Activated CD4-positive, alpha-beta memory T cell treated with anti-CD3 and anti-CD28 coated beads, Interleukin-2, amount 10 ng/mL, durations not matched to agents 7 days and 5 days (primary cell): Measurements from ENCODE around the gene FBXL19. TPM values are rescaled to one million over a fixed set of nuclear protein-coding genes. Genes with fewer than 3 reads are reported as not detected.
A peak's percentile ranks its signal among the peaks of the same experiment; 100 is the strongest.
"Not testable (repeated sequence)": the region's sequence is repeated elsewhere in the genome, so short reads cannot be mapped to it uniquely, and the experiment has no call there.

ENCODE experiments used
- CTCF ChIA-PET: fragments of 350-600 bp; sonication (Branson Sonifier 250); formaldehyde crosslinking; loops from one replicate; lab custom pipeline; 2021; ENCODE audit warnings: antibody characterized with exemption, inconsistent platforms; lab: Charles Lee
- POLR2A ChIA-PET: fragments of 350-600 bp; sonication (Branson Sonifier 250); formaldehyde crosslinking; loops from one replicate; lab custom pipeline; 2021; ENCODE audit warnings: antibody characterized with exemption; lab: Charles Lee
- DNase-seq: peaks from one replicate; pipeline ENCODE4 v3.0.0-alpha.2; 2020
- H3K27ac Mint-ChIP-seq: one replicate; pipeline ENCODE4 v1.8.0; 2021; ENCODE audit warnings: mild to moderate bottlenecking, mixed read lengths
- H3K27me3 Mint-ChIP-seq: one replicate; pipeline ENCODE4 v1.8.0; 2021; ENCODE audit warnings: mixed read lengths
- H3K36me3 Mint-ChIP-seq: one replicate; pipeline ENCODE4 v1.8.0; 2021; ENCODE audit warnings: low read depth, mixed read lengths
- H3K4me1 Mint-ChIP-seq: one replicate; pipeline ENCODE4 v1.8.0; 2021; ENCODE audit warnings: mixed read lengths
- H3K4me3 Mint-ChIP-seq: one replicate; pipeline ENCODE4 v1.8.0; 2021; ENCODE audit warnings: mild to moderate bottlenecking, mixed read lengths
- H3K9me3 Mint-ChIP-seq: one replicate; pipeline ENCODE4 v1.8.0; 2021; ENCODE audit warnings: mixed read lengths
- total RNA-seq, 2 experiments: library from RNA; stranded (reverse); gene quantifications; one replicate each; pipeline ENCODE4 v1.2.3, GENCODE V29; 2021

Gene FBXL19
- total RNA-seq, 2 experiments from 2014 or later = 25.8 to 27.2 TPM

DNA sequence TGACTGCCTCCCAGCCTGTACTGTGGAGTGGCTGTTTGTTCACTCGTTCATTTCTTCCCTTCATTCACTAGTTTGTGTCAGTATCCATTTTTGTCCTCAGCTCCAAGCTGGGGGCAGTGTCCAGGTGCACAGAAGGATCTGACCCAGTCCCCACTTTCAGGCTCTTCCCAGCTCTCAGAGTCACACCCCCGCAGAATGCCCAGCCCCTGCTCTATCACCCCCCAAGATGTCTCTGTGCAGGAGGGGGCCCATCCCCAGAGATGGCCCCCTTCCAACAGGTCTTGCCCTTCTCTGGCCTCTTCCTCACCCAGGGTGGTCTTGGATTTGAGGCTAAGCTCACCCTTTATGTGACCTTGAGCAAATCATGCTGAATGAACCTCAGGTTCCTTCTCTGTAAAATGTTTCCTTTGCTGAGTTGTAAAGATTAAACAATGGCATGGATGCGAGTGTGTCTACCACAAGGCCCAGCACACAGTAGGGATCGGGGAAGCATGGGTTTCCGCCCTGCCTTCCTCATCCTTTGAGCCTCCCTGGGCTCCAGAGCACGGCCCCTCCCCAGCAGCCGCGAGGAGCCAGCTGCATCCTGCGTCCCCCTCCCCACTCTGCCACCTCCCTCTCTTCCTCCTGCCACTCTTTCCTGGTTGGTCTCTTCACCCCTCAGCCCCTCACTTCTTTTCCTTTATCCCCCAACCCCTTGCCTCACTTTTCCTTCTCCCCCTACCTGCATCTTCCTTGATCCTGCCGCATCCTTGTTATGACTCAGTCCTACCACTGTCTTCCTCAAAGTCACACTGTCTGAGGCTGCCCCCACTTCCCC, 2.8 kb downstream of the FBXL19 start:
- Mint-ChIP-seq H3K4me3 (peak overlapping the region; percentile 25), H3K36me3 (no peaks in the 10 kb centered on the region), H3K27me3 (no peaks in the 10 kb centered on the region), H3K9me3 (no peaks in the 10 kb centered on the region), H3K27ac (peak overlapping the region; percentile 18), H3K4me1 (peaks cover 20% of the 10 kb centered on the region)
- ChIA-PET POLR2A (no interaction called here), CTCF (interaction anchor here (3.8 kb wide), 1 partner anchor 15 kb away, joined by 19 read pairs; no protein-coding TSS in a partner anchor)
- no peak for DNase-seq

- H3K9me3 Mint-ChIP-seq = no peaks in the 10 kb centered on the region
Observed at GRCh38 chr16:30926937-30927788, 3.8 kb downstream of the FBXL19 start.

GRCh38 chr16:30927789-30928378, 4.5 kb downstream of the FBXL19 start:
- DNase-seq = no peak
- CTCF ChIA-PET = interaction anchor here (1.0 to 3.8 kb wide), 2 partner anchors 13 to 27 kb away, joined by 3 to 19 read pairs; no protein-coding TSS in a partner anchor
- Mint-ChIP-seq H3K4me3 (no peak overlapping the region), H3K27me3 (no peaks in the 10 kb centered on the region), H3K4me1 (peaks cover 13% of the 10 kb centered on the region), H3K9me3 (no peaks in the 10 kb centered on the region), H3K27ac (peak overlapping the region; percentile 16), H3K36me3 (peaks cover 6% of the 10 kb centered on the region)
- POLR2A ChIA-PET = interaction anchor here (0.7 to 0.8 kb wide), 2 partner anchors 21 to 145 kb away, joined by 3 read pairs; no protein-coding TSS in a partner anchor

More at GRCh38 chr16:30926937-30927788, 3.8 kb downstream of the FBXL19 start:
- peaks cover under 1% of the 10 kb centered on the region for H3K36me3 Mint-ChIP-seq
- ChIA-PET POLR2A (interaction anchor here (0.7 to 0.8 kb wide), 2 partner anchors 22 to 146 kb away, joined by 3 read pairs; no protein-coding TSS in a partner anchor), CTCF (interaction anchor here (1.0 to 3.8 kb wide), 2 partner anchors 14 to 26 kb away, joined by 3 to 19 read pairs; no protein-coding TSS in a partner anchor)
- no peak for DNase-seq
- H3K4me1 Mint-ChIP-seq = peaks cover 15% of the 10 kb centered on the region
- H3K4me3 Mint-ChIP-seq = no peak overlapping the region
- H3K27ac Mint-ChIP-seq = peak overlapping the region; percentile 18
- H3K27me3 Mint-ChIP-seq = no peaks in the 10 kb centered on the region

DNA sequence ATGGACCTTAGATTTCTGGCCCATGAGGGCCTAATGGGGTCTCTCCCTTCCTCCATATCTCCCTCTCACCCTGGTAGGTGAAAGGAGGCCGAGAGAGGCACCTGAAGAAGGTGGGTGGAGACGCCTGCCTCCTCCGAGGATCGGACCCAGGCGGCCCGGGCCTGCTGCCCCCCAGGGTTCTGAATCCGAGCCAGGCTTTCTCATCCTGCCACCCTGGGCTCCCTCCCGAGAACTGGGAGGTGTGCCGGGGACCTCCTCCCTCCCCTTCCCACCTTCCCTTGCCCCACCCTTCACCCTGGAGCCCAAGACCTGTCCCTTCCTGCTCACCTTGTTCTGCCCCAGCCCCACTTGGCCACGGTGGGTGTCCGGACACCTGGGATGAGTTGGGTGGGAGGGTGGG, 5.0 kb downstream of the FBXL19 start:
- ChIA-PET POLR2A (no interaction called here), CTCF (interaction anchor here (1.0 to 3.8 kb wide), 2 partner anchors 12 to 84 kb away, joined by 4 to 19 read pairs; no protein-coding TSS in a partner anchor)
- peaks cover 6% of the 10 kb centered on the region for H3K36me3 Mint-ChIP-seq
- no peak for DNase-seq
- H3K4me3 Mint-ChIP-seq = no peak overlapping the region
- no peak overlapping the region for H3K27ac Mint-ChIP-seq
- no peaks in the 10 kb centered on the region for H3K9me3 Mint-ChIP-seq
- H3K4me1 Mint-ChIP-seq = peaks cover 13% of the 10 kb centered on the region
- no peaks in the 10 kb centered on the region for H3K27me3 Mint-ChIP-seq

GRCh38 chr16:30929167-30929566, 5.8 kb downstream of the FBXL19 start:
- Mint-ChIP-seq H3K9me3 (no peaks in the 10 kb centered on the region), H3K36me3 (peaks cover 6% of the 10 kb centered on the region)

DNA sequence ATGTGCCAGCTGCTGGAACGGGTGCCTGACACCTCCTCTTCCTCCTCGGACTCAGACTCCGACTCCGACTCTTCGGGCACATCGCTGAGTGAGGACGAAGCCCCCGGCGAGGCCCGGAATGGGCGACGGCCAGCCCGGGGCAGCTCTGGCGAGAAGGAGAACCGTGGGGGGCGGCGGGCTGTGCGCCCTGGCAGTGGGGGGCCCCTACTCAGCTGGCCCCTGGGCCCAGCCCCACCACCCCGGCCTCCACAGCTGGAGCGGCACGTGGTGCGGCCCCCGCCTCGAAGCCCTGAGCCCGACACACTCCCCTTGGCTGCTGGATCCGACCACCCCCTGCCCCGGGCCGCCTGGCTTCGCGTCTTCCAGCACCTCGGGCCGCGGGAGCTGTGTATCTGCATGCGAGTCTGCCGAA, 6.8 kb downstream of the FBXL19 start:
- DNase-seq = no peak
- ChIA-PET CTCF (no interaction called here), POLR2A (no interaction called here)
- no peaks in the 10 kb centered on the region for H3K9me3 Mint-ChIP-seq
- H3K27ac Mint-ChIP-seq = no peak overlapping the region
- peaks cover 15% of the 10 kb centered on the region for H3K4me1 Mint-ChIP-seq
- peaks cover 12% of the 10 kb centered on the region for H3K36me3 Mint-ChIP-seq
- no peaks in the 10 kb centered on the region for H3K27me3 Mint-ChIP-seq
- H3K4me3 Mint-ChIP-seq = no peak overlapping the region

More at GRCh38 chr16:30929167-30929566, 5.8 kb downstream of the FBXL19 start:
- H3K27ac Mint-ChIP-seq = no peak overlapping the region
- no peaks in the 10 kb centered on the region for H3K27me3 Mint-ChIP-seq
- DNase-seq = no peak
- ChIA-PET CTCF (interaction anchor here (0.7 to 1.0 kb wide), 2 partner anchors 13 to 84 kb away, joined by 3 to 4 read pairs; no protein-coding TSS in a partner anchor), POLR2A (no interaction called here)
- H3K4me3 Mint-ChIP-seq = no peak overlapping the region
- peaks cover 13% of the 10 kb centered on the region for H3K4me1 Mint-ChIP-seq

DNA sequence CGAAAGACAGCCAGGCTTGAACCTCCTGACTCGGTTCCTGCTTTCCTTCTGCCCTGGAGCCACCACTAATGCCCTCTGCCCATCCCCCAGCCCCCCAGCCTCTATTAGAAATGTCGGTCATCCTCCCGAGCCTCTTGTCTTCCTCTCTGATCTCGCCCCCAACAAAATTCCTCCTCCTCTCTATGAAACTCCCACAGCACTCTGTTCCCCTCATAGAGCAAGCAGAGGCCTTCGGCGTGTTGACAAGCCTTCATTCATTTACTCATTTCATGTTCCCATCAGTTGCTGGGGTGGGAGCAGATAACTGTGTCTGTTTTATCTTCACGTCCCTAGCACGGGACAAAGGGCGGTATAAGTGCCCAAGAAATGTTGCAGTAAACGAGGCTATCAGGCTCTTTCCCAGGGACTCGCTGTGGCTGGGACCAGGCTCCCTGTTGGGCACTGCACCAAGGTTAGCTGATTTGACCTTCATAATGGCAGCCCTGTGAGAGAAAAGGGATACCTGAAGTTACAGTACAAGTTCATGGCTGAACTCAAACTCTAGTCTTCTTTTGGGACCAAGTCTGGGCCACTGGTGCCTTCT, 7.8 kb downstream of the FBXL19 start:
- H3K4me1 Mint-ChIP-seq = peaks cover 17% of the 10 kb centered on the region
- H3K4me3 Mint-ChIP-seq = no peak overlapping the region
- CTCF ChIA-PET = interaction anchor here (0.6 to 2.8 kb wide), 3 partner anchors 11 to 88 kb away, joined by 3 to 15 read pairs (median 3); partner anchors contain the start of gene ORAI3
- no peak overlapping the region for H3K27ac Mint-ChIP-seq
- DNase-seq = no peak
- POLR2A ChIA-PET = no interaction called here
- no peaks in the 10 kb centered on the region for H3K9me3 Mint-ChIP-seq
- H3K36me3 Mint-ChIP-seq = peaks cover 14% of the 10 kb centered on the region
- no peaks in the 10 kb centered on the region for H3K27me3 Mint-ChIP-seq

DNA sequence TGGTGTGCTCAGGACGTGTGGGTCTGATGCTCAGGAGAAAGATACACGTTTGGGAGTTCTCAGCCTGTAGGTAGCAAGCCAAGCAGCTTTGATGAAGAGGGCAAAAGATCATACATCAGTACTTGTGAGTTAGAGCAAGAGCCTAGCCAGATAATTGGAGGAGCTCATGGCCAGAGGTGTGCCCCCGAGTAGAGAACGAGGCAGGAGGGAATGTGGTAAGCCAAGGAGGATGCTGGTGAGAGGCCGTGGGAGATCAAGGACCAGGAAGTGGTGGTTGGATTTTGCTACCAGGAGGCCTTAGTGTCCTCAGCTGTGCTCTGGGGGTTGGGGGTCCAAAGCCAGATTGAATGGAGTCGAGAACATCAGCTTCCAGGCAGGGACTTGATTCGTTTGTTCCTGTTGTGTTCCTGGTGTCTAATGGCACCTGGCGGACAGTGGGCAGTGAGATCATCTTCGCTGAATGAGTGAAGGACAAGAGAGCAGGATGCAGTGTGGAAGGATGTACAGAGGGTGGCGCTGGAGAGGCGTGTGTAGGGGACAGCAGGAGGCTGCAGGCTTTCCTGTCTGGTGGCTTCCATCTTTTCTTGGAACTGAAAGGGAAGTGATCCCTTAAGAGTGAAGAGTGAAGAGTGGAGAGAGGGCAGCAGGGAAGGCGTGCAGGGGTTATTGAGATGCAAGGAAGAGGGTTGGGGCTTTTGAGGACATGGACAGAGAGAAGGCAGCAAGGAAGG, 11.6 kb downstream of the FBXL19 start:
- ChIA-PET CTCF (interaction anchor here (0.7 to 2.3 kb wide), 8 partner anchors 9 to 451 kb away, joined by 3 to 16 read pairs (median 5); partner anchors contain the start of gene ORAI3), POLR2A (interaction anchor here (1.0 kb wide), 2 partner anchors 10 to 22 kb away, joined by 3 read pairs; partner anchors contain the start of gene SETD1A)
- Mint-ChIP-seq H3K36me3 (peaks cover 18% of the 10 kb centered on the region), H3K27me3 (no peaks in the 10 kb centered on the region), H3K4me1 (peaks cover 25% of the 10 kb centered on the region), H3K9me3 (no peaks in the 10 kb centered on the region), H3K27ac (peak overlapping the region; percentile 60), H3K4me3 (no peak overlapping the region)
- DNase-seq = peak; percentile 57

DNA sequence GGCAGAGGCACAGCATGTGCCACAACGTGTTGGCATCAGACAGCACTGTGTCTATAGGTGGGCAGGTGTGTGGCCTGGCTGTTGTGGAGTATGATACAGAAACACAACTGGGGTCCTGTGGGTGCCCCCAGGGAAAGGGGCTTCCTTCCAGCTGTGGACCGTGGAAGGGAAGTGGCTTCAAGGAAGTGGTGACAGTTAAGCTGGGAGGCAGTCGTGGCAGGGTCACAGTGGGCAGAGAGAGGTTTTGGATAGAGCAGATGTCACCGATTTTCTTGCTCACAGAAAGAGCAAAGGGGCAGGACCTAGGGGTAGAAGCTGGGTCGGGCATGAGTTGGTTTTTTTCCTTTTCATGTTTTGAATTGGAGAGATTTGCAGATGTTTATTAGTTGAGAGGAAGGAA, 14.3 kb downstream of the FBXL19 start:
- peak overlapping the region; percentile 72 for H3K27ac Mint-ChIP-seq
- H3K4me3 Mint-ChIP-seq = no peak overlapping the region
- no peaks in the 10 kb centered on the region for H3K9me3 Mint-ChIP-seq
- H3K4me1 Mint-ChIP-seq = peaks cover 44% of the 10 kb centered on the region
- DNase-seq = no peak
- CTCF ChIA-PET = interaction anchor here (1.2 to 1.9 kb wide), 2 partner anchors 13 to 93 kb away, joined by 3 to 9 read pairs; no protein-coding TSS in a partner anchor
- POLR2A ChIA-PET = no interaction called here
- no peaks in the 10 kb centered on the region for H3K27me3 Mint-ChIP-seq
- H3K36me3 Mint-ChIP-seq = peaks cover 16% of the 10 kb centered on the region

GRCh38 chr16:30939571-30939970, 16.2 kb downstream of the FBXL19 start:
- DNase-seq, H3K4me3 Mint-ChIP-seq, H3K27ac Mint-ChIP-seq, H3K27me3 Mint-ChIP-seq, H3K9me3 Mint-ChIP-seq, POLR2A ChIA-PET: not testable (repeated sequence)
- peaks cover 48% of the 10 kb centered on the region for H3K4me1 Mint-ChIP-seq
- CTCF ChIA-PET = interaction anchor here (0.9 to 4.5 kb wide), 6 partner anchors 11 to 125 kb away, joined by 3 to 94 read pairs (median 26); no protein-coding TSS in a partner anchor
- peaks cover 26% of the 10 kb centered on the region for H3K36me3 Mint-ChIP-seq
